ENCODE results near the gene OR1J1. TPM values are rescaled to one million over a fixed set of nuclear protein-coding genes. Genes with fewer than 3 reads are reported as not detected.
A peak's percentile ranks its signal among the peaks of the same experiment; 100 is the strongest.

OR1J1 gene
- total RNA-seq, 1 experiment from 2014 or later: not detected

- CTCF ChIA-PET: interaction anchor here (1.0 kb wide), 1 partner anchor 45 kb away, joined by 4 read pairs; no protein-coding TSS in a partner anchor
- Histone ChIP-seq H3K4me2 (ENCODE audit: low read length) (no peak overlapping the region), H4K20me1 (ENCODE audit: low read length) (no peaks in the 10 kb centered on the region), H3K9me2 (replicated peaks; ENCODE audit: low read length) (no peaks in the 10 kb centered on the region), H3K4me1 (ENCODE audit: insufficient read depth, low read length) (no peaks in the 10 kb centered on the region), H3K4me3 (ENCODE audit: low read length) (no peak overlapping the region), H3K9me3 (ENCODE audit: low read length) (no peaks in the 10 kb centered on the region), H3K36me3 (ENCODE audit: low read depth, low read length) (no peaks in the 10 kb centered on the region), H3F3A (ENCODE audit: low read length, unreplicated experiment) (no peaks in the 10 kb centered on the region), H2AFZ (ENCODE audit: low read length) (no peak overlapping the region), H3K79me2 (ENCODE audit: low read length) (no peaks in the 10 kb centered on the region), H3K27me3 (ENCODE audit: low read length) (0 out of 2 replicates have a peak, but pooled peaks cover 8% of the 10 kb centered on the region), H3K27ac (ENCODE audit: low read length) (no peak overlapping the region), H3K9ac (ENCODE audit: low read length) (no peak overlapping the region)
- POLR2A ChIA-PET (ENCODE audit: unreplicated experiment): no interaction called here
- DNase-seq (no peak), ATAC-seq (no peak)
- no TSS peak for BruUV-seq (replicated peaks)
- TF ChIP-seq EZH2 (IDR thresholded peaks at IDR 0.05; ENCODE audit: low read length, unreplicated experiment): no peak
- no peak for TF ChIP-seq CTCF (conservative IDR thresholded peaks at IDR 0.05; ENCODE audit: low read depth, low read length)
- no peak for TF ChIP-seq EZH2phosphoT487 (IDR thresholded peaks at IDR 0.05; ENCODE audit: borderline replicate concordance, low read length)
- intact Hi-C loops (cut with micrococcal nuclease): loop anchor here (1.0 to 10.0 kb wide), 3 partner anchors 89 to 356 kb away; no protein-coding TSS in a partner anchor
Observed at GRCh38 chr9:122453677-122454135, 24.0 kb downstream of the OR1J1 start.

- no peak overlapping the region for H3K27ac ChIP-seq (ENCODE audit: low read length)
- BruUV-seq (replicated peaks): no TSS peak
- no peak for ATAC-seq
- H3K4me3 ChIP-seq (ENCODE audit: low read length): no peak overlapping the region
- no peak for TF ChIP-seq EZH2phosphoT487 (IDR thresholded peaks at IDR 0.05; ENCODE audit: borderline replicate concordance, low read length)
- TF ChIP-seq EZH2 (IDR thresholded peaks at IDR 0.05; ENCODE audit: low read length, unreplicated experiment): no peak
- TF ChIP-seq CTCF (conservative IDR thresholded peaks at IDR 0.05; ENCODE audit: low read depth, low read length): no peak
- POLR2A ChIA-PET (ENCODE audit: unreplicated experiment): no interaction called here
- H3K9ac ChIP-seq (ENCODE audit: low read length): no peak overlapping the region
- CTCF ChIA-PET: no interaction called here
- no peak for DNase-seq
- H3K27me3 ChIP-seq (ENCODE audit: low read length): peaks cover 14% of the 10 kb centered on the region; the same call in 1 of the 2 replicates
- H3K4me1 ChIP-seq (ENCODE audit: insufficient read depth, low read length): no peaks in the 10 kb centered on the region
- H3F3A ChIP-seq (ENCODE audit: low read length, unreplicated experiment): no peaks in the 10 kb centered on the region
- H2AFZ ChIP-seq (ENCODE audit: low read length): no peak overlapping the region
- no peaks in the 10 kb centered on the region for H3K79me2 ChIP-seq (ENCODE audit: low read length)
- no peaks in the 10 kb centered on the region for H4K20me1 ChIP-seq (ENCODE audit: low read length)
- no peaks in the 10 kb centered on the region for H3K9me3 ChIP-seq (ENCODE audit: low read length)
- H3K36me3 ChIP-seq (ENCODE audit: low read depth, low read length): no peaks in the 10 kb centered on the region
- intact Hi-C loops (cut with micrococcal nuclease): no loop called here
- no peaks in the 10 kb centered on the region for H3K9me2 ChIP-seq (replicated peaks; ENCODE audit: low read length)
- no peak overlapping the region for H3K4me2 ChIP-seq (ENCODE audit: low read length)
Observed at GRCh38 chr9:122446819-122447484, 30.8 kb downstream of the OR1J1 start.

- no peaks in the 10 kb centered on the region for H3F3A ChIP-seq (ENCODE audit: low read length, unreplicated experiment)
- H3K36me3 ChIP-seq (ENCODE audit: low read depth, low read length): no peaks in the 10 kb centered on the region
- H3K9ac ChIP-seq (ENCODE audit: low read length): no peak overlapping the region
- intact Hi-C loops (cut with micrococcal nuclease): no loop called here
- ChIA-PET CTCF (no interaction called here), POLR2A (ENCODE audit: unreplicated experiment) (no interaction called here)
- TF ChIP-seq EZH2 (IDR thresholded peaks at IDR 0.05; ENCODE audit: low read length, unreplicated experiment) (no peak), EZH2phosphoT487 (IDR thresholded peaks at IDR 0.05; ENCODE audit: borderline replicate concordance, low read length) (no peak), CTCF (conservative IDR thresholded peaks at IDR 0.05; ENCODE audit: low read depth, low read length) (no peak)
- no peaks in the 10 kb centered on the region for H4K20me1 ChIP-seq (ENCODE audit: low read length)
- no peaks in the 10 kb centered on the region for H3K9me2 ChIP-seq (replicated peaks; ENCODE audit: low read length)
- H3K4me3 ChIP-seq (ENCODE audit: low read length): no peak overlapping the region
- no peaks in the 10 kb centered on the region for H3K79me2 ChIP-seq (ENCODE audit: low read length)
- H3K4me2 ChIP-seq (ENCODE audit: low read length): no peak overlapping the region
- H3K27ac ChIP-seq (ENCODE audit: low read length): no peak overlapping the region
- no peak overlapping the region for H2AFZ ChIP-seq (ENCODE audit: low read length)
- no peaks in the 10 kb centered on the region for H3K4me1 ChIP-seq (ENCODE audit: insufficient read depth, low read length)
- no peak for ATAC-seq
- BruUV-seq (replicated peaks): no TSS peak
- peaks cover 21% of the 10 kb centered on the region for H3K27me3 ChIP-seq (ENCODE audit: low read length)
- no peaks in the 10 kb centered on the region for H3K9me3 ChIP-seq (ENCODE audit: low read length)
- DNase-seq: peak; percentile 11
Observed at GRCh38 chr9:122445155-122445749, 32.5 kb downstream of the OR1J1 start.
